Measurements from ENCODE around the gene TSPAN17.

TSPAN17 gene

DNA sequence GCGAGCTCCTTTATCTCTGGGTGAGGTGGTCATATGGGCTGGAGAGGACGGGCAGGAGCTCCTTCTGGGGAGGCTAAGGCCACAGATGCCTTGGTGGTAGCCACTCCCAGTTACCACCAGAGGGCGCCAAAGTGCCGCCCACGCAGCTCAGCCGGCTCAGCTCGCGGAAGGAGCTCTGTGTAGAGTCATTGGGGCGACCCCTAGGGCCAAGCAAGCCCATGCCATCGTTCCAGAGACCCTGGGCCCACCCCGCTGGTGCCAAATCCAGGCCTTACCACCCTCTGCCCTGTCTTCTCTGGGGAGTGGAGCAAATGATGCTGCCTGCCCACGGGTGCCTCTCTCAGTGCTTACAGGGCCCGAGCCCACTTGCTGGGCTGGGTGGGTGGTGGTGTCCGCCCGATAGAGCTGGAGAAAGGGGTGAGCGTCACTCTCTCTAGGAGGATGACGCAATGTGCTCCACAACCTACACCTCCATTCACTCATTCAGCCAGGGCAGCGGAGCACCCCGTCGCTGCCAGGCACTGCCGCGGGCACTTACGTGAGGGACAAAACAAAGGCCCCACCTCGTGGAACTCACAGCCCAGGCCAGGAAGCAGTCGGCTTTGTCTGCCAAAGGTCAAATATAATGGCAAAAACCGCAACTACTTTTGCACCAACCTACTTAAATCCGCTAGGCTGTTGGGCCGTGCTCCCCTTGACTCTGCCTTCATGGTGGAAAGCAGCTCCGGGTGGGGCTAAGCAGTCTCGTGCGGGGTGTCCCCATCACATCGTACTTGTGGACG, 13.8 kb downstream of the TSPAN17 start:
- DNase-seq: peak; percentile 74

DNA sequence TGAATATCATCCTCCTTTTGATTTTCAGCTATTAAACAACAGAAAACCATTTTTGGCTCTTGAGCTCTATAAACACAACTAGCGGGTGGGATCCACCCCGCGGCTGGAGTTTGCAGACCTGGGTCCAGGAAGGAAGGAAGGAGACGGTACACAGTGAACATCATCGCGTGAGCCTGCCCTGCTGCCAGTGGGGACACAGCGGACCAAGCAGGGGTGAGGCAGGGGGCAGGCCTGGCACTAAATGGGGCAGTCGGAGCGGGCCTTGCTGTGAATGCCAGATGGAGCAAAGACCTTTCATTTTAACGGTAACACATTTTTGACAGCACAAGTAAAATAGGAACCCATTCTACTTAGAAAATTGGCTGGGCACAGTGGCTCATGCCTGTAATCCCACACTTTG, 14.4 kb downstream of the TSPAN17 start:
- no peak for DNase-seq

GRCh38 chr5:176662371-176663333, 15.4 kb downstream of the TSPAN17 start:
- DNase-seq: no peak

- DNase-seq: no peak
Measured at GRCh38 chr5:176663566-176663965, 16.3 kb downstream of the TSPAN17 start.

GRCh38 chr5:176664479-176664878, 17.2 kb downstream of the TSPAN17 start:
- DNase-seq: no peak

GRCh38 chr5:176664886-176665285, 17.6 kb downstream of the TSPAN17 start:
- DNase-seq: no peak

- DNase-seq: no peak
Measured at GRCh38 chr5:176665517-176665916, 18.2 kb downstream of the TSPAN17 start.

DNA sequence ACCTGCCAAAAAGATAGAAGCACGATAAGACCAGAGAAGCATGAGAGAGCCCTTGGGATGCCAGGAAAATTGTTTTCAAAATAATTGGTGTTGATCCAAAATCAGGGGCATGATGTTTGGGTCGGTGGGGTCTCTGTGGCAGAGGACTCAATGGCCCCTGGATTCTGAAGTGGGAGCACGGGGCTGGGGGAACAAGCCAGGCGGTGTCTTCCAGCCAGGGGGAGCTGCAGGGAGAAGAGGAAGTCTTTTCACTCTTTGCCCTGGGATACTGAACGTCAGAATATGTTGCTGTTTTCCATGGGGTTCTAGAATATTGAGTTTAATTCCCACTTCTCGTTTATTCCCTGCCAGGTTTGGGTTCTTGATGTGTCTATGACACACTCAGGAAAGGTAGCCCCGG, 20.4 kb downstream of the TSPAN17 start:
- no peak for DNase-seq

- DNase-seq: no peak
Measured at GRCh38 chr5:176670449-176670848, 23.2 kb downstream of the TSPAN17 start.

- no peak for DNase-seq
Measured at GRCh38 chr5:176671399-176671798, 24.1 kb downstream of the TSPAN17 start.

- DNase-seq: no peak
Measured at GRCh38 chr5:176671890-176672747, 24.8 kb downstream of the TSPAN17 start.

GRCh38 chr5:176673651-176674583, 26.6 kb downstream of the TSPAN17 start:
- no peak for DNase-seq

GRCh38 chr5:176674799-176675198, 27.5 kb downstream of the TSPAN17 start:
- DNase-seq: no peak

- DNase-seq: no peak
Measured at GRCh38 chr5:176675676-176676360, 28.5 kb downstream of the TSPAN17 start.

DNA sequence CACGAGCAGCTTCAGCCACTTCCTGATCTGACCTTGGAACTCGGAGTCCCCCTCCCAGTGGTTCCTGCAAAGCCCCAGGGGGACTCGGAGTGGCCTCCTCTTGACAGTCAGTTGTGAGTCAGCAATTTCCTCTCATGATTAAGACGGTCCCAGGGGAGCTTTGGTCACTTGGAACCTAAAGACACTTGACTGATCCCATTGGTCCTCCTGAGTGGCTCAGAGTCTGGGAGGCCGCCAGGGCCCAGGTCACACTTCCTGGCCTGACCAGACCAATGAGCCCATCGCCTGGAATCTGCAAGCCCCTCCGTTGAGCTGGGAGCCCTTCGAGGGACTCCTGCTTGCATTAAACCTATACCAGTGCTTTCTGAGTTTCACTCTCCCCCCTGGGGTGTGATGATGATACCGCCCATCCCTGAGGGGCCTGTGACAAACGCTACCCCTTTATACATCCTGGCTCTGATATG, 29.1 kb downstream of the TSPAN17 start:
- DNase-seq: no peak

DNA sequence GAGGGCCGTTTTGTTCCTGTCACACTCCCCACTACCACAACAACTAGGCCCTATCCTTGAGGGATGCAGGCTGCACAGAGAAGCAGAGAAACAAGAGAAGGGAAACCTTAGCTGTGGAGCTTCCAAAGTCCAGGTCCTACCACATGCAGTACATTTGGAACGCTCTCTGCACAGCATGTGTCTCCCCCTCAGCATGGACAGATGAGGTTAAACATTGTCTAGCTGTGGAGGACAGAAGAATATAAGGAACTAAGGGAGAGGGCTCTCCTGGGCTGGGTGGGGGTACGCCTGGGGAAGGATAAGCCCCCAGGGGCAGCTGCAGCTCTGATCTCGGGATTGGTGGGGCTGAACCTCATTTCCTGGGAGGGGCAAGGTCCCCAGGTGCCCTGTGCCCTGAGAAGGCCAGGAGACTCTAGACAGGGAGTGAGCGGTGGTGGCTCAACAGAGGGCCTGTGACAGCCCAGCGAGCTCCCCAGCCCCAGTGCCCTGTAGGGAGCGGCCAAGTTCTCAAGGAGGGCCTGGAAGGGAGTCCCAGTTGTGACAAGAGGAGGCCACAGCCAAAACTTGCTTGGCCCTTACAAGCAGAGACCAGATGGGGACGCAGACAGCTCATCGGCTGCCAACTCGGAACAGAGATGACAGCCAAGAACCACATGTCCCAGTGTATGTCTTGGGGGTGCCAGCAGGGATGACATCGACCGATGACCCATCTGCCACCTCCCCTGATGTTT, 30.1 kb downstream of the TSPAN17 start:
- no peak for DNase-seq

DNA sequence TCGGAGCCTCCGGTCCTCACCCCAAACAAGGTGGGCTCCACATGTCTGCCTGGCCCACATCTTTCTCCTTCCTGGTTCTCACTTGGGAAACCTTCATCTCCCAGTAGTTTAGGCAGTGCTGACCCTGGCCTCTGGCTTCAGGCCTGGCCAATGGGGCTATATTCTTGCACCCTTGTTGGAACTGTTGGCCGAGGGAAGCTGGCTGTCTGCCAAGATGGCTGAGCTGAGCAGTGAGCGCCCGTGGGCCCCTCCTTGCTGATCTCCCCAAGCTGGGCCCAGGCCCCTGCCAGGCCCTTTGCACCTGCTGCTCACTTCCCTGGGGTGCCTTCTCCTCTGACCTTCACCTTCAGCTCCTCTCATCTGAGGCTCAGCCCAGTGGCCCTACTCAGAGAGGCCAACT, 31.3 kb downstream of the TSPAN17 start:
- no peak for DNase-seq

DNA sequence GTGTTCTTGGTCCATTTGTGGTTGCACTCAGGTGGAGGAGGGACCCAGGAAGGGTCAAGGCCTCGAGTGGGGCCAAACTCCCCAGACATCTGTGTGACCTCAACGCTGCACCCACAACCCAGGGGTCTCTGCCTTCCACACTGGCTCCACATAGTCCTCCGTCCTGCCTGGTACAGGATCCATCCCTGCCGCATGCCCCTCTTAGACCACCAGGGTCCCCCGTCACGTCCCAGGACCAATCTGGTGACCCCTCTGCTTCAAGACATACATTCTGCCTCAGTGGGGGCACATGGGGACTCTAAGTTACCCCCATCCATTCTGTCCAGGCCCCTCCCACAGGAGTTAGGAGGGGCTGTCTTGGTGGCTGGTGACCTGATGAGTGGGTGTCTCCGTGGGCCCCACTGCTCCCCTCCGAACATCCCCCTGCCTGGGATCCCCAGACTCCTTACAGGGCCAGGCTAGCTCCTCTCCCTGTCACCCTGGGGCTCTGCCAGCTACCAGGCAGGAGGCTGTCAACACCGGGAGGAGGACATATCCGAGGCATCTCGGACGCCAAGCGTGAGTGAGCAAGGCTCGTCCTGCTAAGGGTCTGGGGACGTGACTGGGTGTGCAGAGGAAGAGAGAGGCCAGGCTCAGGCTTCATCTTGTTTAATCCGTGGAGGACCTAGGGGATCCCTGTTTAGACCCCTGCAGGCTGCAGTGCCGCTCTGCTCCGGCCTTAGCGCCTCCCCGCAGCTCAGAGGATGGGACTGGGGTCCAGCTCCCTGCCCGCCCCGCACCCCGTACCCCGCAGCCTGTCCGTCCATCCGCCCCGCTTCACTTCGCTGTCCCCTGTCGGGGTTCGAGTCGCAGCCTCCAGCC, 32.3 kb downstream of the TSPAN17 start:
- DNase-seq: no peak

GRCh38 chr5:176680226-176680563, 32.9 kb downstream of the TSPAN17 start:
- DNase-seq: no peak
